SK-N-SH treated with all-trans-retinoic acid at 6 μM for 48 hours (cell line): Measurements from ENCODE around the gene MMADHC.

Experiments
- ARNTL ChIP-seq: fragments of 450-650 bp; formaldehyde crosslinking; IDR thresholded peaks from 2 replicates; pipeline ENCODE4 v1.5.0; 2020; ENCODE audit warnings: low read depth, mild to moderate bottlenecking, moderate library complexity, borderline replicate concordance
- GLIS3 ChIP-seq: fragments of 250-450 bp; sonication (Bioruptor Pico); IDR thresholded peaks from 2 replicates; pipeline ENCODE4 v1.5.0; 2020; ENCODE audit warnings: mild to moderate bottlenecking, moderate library complexity
- ZFP3 ChIP-seq: fragments of 250-450 bp; sonication (Bioruptor Pico); IDR thresholded peaks from 2 replicates; pipeline ENCODE4 v1.5.0; 2020; ENCODE audit warnings: mild to moderate bottlenecking, moderate library complexity

DNA sequence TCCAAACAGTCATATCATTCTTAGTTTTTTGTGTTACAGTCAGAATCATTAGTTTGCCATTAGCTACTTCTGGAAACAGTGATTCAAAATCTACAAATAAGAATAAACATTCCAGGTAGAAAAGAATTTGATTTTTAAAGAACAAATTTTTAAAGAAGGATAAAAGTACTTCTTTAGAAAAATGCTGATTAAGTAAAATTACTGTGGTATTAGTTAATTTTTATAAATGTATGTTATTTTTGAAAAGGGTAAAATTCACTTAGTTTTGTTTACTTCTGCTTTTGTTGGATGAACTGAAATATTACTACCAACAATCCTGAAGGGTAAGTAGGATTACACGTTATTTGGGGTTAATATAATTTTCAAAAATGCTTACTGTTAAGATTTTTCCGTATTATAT, 11.8 kb downstream of the MMADHC start:
- no peak for TF ChIP-seq GLIS3 (CRISPR knock-in tag)
- no peak for TF ChIP-seq ZFP3 (CRISPR knock-in tag)
- TF ChIP-seq ARNTL (CRISPR knock-in tag), result no peak
